ENCODE measurements around the gene JAZF1. TPM values are rescaled to one million over a fixed set of nuclear protein-coding genes. Genes with fewer than 3 reads are reported as not detected.

Gene JAZF1
- total and polyA plus RNA-seq, 9 of the 15 experiments (the other 6 are each of a cell fraction or from before 2014, with no cell fraction given) = 0.04 to 0.64 (median 0.11) TPM; not detected in 3

GRCh38 chr7:27910326-27910725, 270.3 kb downstream of the JAZF1 start:
- no peaks in the 10 kb centered on the region for H3K79me2 ChIP-seq (ENCODE audit: control insufficient read depth, insufficient read depth, low read length)
- intact Hi-C loops (cut with micrococcal nuclease) = no loop called here
- H3K4me3 ChIP-seq = no peak overlapping the region
- no peaks in the 10 kb centered on the region for H3K9me3 ChIP-seq (replicated peaks; ENCODE audit: control insufficient read depth, insufficient read depth, low read depth, low read length)
- H3K9ac ChIP-seq (ENCODE audit: insufficient read depth in 1 of 2, low read depth in 2 of 2, low read length in 2 of 2) = no peak overlapping the region
- ATAC-seq (no peak), FAIRE-seq (no peak), DNase-seq (ENCODE audit: extremely low read depth in 1 of 4, low spot score in 3 of 4) (no peak)
- no peak overlapping the region for H3K27ac ChIP-seq (ENCODE audit: extremely low read depth, low read depth, low read length)
- no TSS peak for BruUV-seq (replicated peaks)
- peaks cover 10 to 35% of the 10 kb centered on the region in 2 experiments for H3K27me3 ChIP-seq (ENCODE audit: control insufficient read depth in 2 of 2, insufficient read depth in 2 of 2, low read length in 2 of 2)
- no peaks in the 10 kb centered on the region for H3K4me1 ChIP-seq (replicated peaks in 1 of 2; ENCODE audit: control insufficient read depth in 2 of 2, insufficient read depth in 2 of 2, low read length in 2 of 2)
- peaks cover 3% of the 10 kb centered on the region; the same call in 1 of the 2 replicates for H4K20me1 ChIP-seq (replicated peaks; ENCODE audit: control insufficient read depth, insufficient read depth, low read length)
- H3K36me3 ChIP-seq (ENCODE audit: control insufficient read depth, insufficient read depth, low read length) = no peaks in the 10 kb centered on the region
- in situ Hi-C loops (cut with MboI) = no loop called here
- POLR2A ChIA-PET = interaction anchor here (0.6 to 2.0 kb wide), 3 partner anchors 9 to 283 kb away, joined by 3 to 7 read pairs (median 3); no protein-coding TSS in a partner anchor
- 0% methylated on average over 3 of the region's 3 CpGs for WGBS (ENCODE audit: insufficient coverage, low coverage, missing lambda C conversion rate)
- CTCF ChIA-PET (ENCODE audit: low intra/inter-chr PET ratio) = no interaction called here
- no peak overlapping the region for H2AFZ ChIP-seq (ENCODE audit: low read depth, low read length)
- no peaks in the 10 kb centered on the region for H3K9me1 ChIP-seq (ENCODE audit: control insufficient read depth, insufficient read depth, low read length)
- no peak overlapping the region for H3K4me2 ChIP-seq (ENCODE audit: insufficient read depth, low read length)
- TF ChIP-seq, protein P1, sequence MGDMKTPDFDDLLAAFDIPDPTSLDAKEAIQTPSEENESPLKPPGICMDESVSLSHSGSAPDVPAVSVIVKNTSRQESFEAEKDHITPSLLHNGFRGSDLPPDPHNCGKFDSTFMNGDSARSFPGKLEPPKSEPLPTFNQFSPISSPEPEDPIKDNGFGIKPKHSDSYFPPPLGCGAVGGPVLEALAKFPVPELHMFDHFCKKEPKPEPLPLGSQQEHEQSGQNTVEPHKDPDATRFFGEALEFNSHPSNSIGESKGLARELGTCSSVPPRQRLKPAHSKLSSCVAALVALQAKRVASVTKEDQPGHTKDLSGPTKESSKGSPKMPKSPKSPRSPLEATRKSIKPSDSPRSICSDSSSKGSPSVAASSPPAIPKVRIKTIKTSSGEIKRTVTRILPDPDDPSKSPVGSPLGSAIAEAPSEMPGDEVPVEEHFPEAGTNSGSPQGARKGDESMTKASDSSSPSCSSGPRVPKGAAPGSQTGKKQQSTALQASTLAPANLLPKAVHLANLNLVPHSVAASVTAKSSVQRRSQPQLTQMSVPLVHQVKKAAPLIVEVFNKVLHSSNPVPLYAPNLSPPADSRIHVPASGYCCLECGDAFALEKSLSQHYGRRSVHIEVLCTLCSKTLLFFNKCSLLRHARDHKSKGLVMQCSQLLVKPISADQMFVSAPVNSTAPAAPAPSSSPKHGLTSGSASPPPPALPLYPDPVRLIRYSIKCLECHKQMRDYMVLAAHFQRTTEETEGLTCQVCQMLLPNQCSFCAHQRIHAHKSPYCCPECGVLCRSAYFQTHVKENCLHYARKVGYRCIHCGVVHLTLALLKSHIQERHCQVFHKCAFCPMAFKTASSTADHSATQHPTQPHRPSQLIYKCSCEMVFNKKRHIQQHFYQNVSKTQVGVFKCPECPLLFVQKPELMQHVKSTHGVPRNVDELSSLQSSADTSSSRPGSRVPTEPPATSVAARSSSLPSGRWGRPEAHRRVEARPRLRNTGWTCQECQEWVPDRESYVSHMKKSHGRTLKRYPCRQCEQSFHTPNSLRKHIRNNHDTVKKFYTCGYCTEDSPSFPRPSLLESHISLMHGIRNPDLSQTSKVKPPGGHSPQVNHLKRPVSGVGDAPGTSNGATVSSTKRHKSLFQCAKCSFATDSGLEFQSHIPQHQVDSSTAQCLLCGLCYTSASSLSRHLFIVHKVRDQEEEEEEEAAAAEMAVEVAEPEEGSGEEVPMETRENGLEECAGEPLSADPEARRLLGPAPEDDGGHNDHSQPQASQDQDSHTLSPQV (IDR thresholded peaks at IDR 0.05) = no peak
- TF ChIP-seq MYC (IDR thresholded peaks at IDR 0.05; ENCODE audit: low read depth, low read length) = no peak
- TF ChIP-seq MYC (CRISPR knock-in tag; IDR thresholded peaks at IDR 0.05; ENCODE audit: borderline replicate concordance, low read depth) = no peak
- TF ChIP-seq CREB5 (CRISPR knock-in tag; IDR thresholded peaks at IDR 0.05) = no peak
- no peak for TF ChIP-seq POLR2AphosphoS2 (IDR thresholded peaks at IDR 0.05; ENCODE audit: low read length)

Measured in K562 (cell line).